Activated CD8-positive, alpha-beta memory T cell treated with anti-CD3 and anti-CD28 coated beads, Interleukin-2, amount 50 U/mL, for 1 hour (primary cell): Measurements from ENCODE around the gene NAA60.
A peak's percentile ranks its signal among the peaks of the same experiment; 100 is the strongest.
"Not testable (repeated sequence)": the region's sequence is repeated elsewhere in the genome, so short reads cannot be mapped to it uniquely, and the experiment has no call there.

ENCODE experiments used
- DNase-seq: peaks from one replicate; pipeline ENCODE4 v3.0.0-alpha.2; 2020; ENCODE audit errors: extremely low read depth

NAA60 gene

DNA sequence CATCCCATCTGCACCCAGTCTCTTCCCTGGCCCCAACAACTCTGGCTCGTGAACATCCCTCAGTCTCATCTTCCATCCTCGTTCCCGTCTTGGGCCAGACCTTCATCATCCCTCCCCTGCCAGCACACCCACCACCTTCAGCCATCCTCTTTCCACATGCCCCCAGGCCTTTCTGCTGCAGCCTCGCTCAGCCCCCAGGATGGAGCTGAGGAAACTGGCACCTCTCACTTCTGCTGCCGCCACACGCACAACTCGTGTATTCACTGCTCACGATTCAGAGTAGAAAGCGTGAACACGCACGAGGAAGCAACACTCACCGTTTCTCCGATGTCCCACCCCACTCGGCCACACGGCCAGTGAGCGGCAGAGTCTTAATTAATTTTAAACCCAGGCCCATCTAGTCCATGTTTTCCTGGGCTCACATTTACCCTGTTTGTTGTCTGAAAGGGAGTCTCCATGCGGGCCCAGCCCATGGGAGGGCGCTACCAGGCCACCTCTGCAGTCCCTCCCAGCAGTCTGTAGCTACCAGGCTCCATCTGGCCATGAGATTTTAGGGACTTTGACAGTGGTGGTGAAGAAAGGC, 39.3 kb downstream of the NAA60 start:
- no peak for DNase-seq

GRCh38 chr16:3484318-3485096, 41.0 kb downstream of the NAA60 start:
- DNase-seq = no peak

- DNase-seq = no peak
These were observed 41.7 kb downstream of the NAA60 start for GRCh38 chr16:3485097-3485745.

DNA sequence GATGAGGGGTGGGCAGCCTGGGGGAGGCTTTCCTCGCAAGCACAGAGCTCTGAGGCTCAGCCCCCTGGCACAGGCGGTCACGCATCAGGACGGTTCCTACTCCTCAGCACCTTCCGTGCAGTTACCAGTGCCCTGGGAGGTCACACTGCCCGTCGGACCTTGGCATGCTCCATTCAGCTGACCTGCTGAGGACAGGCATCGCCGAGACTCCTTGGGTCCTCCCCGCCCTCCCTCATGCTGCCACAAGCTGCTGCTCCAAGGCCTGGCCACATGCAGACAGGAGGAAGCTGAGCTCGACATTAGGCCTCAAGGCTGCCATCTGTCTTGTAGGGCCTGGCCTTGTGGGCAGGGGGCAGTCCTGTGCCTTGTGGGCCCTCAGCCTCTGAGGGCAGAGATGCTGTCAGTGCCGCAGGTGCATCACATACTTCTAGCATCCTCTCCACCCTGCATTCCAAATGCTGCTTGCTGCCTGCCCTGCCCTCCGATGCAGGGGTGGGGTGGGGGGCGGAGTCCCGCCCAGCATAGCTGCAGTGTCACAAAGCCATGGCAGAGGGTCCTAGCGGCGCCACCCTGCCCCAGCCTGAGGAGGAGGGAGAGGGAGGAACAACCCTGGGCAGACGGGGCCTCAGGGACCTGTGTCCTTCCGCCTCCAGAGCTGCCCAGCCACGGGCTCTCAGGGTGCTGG, 42.5 kb downstream of the NAA60 start:
- no peak for DNase-seq

DNA sequence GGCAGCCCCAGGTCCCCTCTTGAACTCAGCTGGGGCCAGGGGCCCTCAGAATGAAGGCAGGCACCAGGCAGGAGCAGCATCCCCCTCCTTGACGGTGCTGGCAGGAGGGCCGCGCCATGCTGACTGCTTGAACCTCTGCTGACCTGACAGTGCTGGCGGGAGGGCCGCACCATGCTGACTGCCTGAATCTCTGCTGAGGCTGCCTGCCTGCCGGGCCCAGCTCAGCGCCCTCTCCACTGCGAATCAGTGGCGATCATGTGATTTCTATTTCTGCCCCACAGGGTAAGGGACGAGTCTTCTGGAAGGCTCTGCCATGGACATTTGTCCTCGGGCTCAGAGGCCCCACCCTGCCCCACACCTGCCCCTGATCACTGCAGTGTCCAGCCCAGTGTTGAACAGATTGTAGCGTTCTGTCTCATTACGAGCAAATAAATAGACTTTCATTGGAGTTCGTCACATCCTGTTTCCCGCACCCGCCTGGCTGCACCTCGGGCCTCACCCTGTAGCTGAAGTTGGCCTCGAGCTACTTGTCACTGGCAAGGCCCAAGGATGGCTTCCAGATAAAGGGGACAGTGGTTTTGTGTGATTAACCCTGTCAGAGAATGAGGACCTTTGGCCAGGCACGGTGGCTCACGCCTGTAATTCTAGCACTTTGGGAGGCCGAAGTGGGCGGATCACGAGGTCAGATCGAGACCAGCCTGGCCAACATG, 43.2 kb downstream of the NAA60 start:
- no peak for DNase-seq

DNA sequence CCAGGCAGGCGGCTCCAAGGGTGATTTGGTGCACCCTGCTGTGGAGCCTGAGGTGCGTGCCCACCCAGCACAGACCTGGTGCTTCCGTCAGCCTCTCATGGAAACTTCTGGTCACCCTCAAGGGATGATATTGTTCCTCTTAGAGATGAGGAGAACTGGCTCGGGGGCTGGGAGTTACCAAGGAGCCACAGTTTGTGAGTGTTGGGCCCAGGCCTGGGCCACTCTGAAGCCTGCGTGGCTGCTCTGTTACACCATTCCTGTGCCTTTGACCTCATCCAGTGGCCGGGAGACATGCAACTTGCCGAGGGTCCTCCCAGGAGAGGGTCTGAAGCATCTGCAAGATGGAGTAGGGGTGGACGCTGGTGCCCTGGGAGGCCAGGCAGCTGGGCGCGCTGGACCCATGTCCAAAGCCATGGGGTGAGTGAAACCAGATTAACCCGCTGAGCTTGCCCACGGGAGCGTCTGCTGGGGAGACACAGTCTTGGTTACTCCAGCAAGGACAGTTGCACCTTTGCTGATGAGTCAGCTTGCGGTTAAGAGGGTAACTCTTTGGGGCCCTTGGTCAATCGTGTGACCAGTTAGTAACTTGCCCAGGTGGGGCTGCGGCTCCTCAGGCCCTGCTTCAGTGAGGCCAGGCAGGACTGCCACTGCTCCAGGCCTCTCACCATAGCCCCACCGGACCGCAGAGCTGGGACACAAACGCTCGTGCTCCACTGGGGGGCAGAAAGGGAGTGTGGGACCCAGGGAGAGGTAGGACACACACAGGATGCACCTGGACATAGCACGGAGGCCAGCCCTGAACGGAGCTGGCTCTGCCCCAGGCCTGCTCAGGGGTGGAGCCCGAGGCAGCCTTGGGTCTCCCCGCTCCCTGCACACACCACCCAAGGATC, 44.3 kb downstream of the NAA60 start:
- DNase-seq = no peak

DNA sequence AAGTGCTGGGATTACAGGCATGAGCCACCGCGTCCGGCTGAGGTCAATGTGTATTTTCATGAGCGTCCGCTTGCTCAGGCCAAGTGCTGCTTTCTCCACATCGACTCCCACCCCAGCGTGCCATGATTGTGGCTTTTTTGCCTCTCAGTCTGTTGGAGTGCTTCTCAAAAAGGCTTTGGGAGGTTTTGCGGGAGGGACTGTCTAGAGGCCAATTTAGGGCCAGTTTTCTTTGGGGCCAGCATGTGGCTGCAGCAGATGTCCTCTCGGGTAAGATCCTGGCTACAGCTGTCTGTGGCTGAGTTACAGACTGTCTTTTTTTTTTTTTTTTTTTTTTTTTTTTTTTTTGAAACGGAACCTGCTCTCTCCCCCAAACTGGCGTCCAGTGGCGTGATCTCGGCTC, 45.3 kb downstream of the NAA60 start:
- DNase-seq = no peak

DNA sequence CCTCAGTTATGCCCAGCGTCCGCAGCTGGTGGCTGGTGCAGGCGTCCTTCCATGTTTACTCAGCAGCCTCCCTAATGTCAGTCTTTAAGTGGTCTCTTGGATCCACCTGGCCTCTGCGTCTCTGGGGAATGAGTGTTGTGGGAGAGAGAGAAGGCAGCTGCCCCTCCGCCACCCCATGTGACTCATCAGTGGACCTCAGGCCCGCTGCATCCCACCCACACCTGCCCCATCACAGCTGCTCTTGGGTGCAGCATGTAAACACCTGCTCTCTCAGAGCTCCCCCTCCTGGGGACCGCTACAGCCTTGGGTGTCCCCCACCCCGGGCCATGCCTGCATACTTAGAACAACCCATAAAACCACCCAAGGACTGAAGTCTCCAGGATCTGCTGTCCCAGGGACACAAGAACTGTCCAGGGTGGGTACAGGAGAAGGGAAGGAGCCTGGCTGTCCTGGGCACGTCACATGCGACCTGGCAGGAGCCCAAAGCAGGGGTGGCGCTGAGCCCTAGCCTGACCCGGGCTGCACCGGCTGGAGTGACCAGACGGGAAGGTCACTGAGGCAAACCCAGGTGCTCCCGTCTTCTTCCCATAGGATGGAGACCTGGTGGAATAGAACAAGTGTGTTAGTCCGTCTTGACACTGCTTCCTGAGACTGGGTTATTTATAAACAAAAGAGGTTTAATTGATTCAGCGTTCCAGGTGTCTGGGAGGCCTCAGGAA, 47.6 kb downstream of the NAA60 start:
- DNase-seq = no peak

DNA sequence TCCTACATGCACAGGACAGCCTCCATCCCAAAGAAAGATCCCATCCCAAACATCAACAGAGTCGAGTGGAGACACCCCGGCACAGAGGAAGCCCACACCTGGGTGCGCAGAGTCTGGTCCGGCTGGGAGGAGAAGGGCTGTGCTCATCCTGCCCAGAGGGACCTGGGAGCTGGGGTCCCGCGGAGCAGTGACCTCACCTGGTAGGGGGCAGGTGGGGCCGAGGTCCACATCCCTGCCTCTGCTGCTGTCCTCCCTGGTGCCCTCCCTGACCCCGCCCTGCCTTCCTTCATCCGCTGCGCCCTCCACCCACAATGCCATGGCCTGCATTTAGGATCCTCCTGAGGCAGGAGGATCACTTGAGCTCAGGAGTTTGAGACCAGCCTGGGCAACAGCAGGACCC, 48.9 kb downstream of the NAA60 start:
- DNase-seq = no peak

- DNase-seq = no peak
These were observed 51.0 kb downstream of the NAA60 start for GRCh38 chr16:3494386-3494973.

GRCh38 chr16:3495176-3495575, 51.7 kb downstream of the NAA60 start, which contains the start of gene C16orf90:
TSS of gene C16orf90 (minus strand) at chr16:3495489. CDS start at chr16:3495421, 68 bp downstream.
- DNase-seq = no peak

DNA sequence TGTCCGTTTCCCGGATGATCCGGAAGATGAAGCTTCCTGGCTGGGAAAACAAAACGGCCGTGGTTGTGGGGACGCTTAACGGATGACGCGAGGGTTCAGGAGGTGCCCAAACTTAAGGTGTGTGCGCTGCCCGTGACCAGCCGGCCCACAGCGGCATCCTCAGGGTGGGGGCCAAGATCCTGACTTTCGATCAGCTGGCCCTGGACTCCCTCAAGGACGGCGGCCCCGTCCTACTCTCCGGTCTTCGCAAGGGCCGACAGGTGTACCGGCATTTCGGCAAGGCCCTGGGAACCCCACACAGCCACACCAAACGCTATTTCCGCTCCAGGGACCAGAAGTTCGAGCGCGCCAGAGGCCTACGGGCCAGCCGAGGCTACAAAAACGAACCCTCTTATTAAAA, 52.9 kb downstream of the NAA60 start:
- DNase-seq = no peak

DNA sequence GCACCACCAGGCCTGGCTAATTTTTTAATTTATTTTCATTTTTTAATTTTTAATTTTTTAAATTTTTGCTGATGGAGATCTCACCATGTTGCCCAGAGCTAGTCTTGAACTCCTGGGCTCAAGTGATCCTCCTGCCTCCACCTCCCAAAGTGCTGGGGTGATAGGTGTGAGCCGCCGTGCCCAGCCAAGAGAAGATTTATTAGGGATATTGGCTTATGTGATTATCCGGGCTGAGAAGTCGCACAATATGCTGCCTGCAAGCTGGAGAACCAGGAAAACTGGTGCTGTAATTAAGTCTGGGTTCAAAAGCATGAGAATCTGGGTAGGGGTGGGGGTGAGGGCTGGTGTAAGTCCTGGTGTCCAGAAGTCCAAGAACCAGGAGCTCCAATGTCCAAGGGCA, 54.3 kb downstream of the NAA60 start:
- no peak for DNase-seq

DNA sequence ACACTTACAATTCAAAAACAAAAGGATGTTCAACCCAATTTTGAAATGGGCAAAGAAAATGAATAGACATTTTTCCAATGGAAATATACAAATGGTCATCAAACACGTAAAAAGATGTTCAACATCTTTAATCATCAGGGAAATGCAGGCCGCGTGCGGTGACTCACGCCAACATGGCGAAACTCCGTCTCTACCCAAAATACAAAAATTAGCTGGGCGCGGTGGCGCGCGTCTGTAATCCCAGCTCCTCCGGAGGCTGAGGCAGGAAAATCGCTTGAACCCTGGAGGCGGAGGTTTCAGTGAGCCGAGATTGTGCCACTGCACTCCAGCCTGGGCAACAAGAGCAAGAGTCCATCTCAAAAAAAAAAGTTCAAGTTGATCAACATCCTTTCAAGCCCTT, 55.5 kb downstream of the NAA60 start:
- no peak for DNase-seq

DNA sequence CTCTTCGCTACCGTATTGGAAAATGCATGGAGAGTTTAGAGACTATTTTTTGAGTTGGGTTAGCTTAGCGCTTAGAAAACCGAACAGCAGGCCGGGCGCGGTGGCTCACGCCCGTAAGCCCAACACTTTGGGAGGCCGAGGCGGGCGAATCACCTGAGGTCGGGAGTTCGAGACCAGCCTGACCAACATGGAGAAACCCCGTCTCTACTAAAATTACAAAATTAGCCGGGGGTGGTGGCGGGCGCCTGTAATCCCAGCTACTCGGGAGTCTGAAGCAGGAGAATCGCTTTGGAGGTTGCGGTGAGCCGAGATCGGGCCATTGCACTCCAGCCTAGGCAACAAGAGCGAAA, 57.9 kb downstream of the NAA60 start:
- not testable (repeated sequence) for DNase-seq

DNA sequence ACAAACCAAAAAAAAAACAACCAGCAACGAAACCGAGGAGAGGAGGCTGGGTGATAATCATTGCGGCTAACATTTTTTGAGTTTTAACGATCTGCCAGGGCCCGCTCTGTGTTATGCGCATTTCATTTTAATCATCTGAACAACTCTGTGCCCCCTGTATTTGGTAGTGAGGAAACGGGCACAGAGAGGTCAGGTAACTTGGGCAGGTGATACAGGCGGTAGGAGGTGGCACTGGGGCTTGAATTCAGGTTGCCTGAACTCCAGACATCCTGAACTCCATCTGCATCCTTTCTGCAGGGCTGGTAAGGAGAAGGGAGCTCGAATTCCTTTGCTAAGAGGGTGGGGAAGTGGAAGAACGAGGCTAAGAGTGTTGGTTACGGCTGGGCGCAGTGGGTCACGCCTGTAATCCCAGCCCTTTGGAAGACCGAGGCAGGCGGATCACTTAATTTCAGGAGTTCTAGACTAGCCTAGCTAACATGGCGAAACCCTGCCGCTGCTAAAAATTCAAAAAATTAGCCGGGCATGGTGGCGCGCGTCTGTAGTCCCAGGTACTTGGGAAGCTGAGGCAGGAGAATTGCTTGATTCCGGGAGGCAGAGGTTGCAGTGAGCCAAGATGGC, 58.4 kb downstream of the NAA60 start:
- DNase-seq = no peak

- no peak for DNase-seq
These were observed 60.0 kb downstream of the NAA60 start for GRCh38 chr16:3503523-3503922.

- no peak for DNase-seq
These were observed 65.3 kb downstream of the NAA60 start for GRCh38 chr16:3508736-3509135.

- DNase-seq = peak; percentile 62
These were observed 66.0 kb downstream of the NAA60 start for GRCh38 chr16:3509470-3509928.
